ENCODE measurements around the gene KIF16B.

DNA sequence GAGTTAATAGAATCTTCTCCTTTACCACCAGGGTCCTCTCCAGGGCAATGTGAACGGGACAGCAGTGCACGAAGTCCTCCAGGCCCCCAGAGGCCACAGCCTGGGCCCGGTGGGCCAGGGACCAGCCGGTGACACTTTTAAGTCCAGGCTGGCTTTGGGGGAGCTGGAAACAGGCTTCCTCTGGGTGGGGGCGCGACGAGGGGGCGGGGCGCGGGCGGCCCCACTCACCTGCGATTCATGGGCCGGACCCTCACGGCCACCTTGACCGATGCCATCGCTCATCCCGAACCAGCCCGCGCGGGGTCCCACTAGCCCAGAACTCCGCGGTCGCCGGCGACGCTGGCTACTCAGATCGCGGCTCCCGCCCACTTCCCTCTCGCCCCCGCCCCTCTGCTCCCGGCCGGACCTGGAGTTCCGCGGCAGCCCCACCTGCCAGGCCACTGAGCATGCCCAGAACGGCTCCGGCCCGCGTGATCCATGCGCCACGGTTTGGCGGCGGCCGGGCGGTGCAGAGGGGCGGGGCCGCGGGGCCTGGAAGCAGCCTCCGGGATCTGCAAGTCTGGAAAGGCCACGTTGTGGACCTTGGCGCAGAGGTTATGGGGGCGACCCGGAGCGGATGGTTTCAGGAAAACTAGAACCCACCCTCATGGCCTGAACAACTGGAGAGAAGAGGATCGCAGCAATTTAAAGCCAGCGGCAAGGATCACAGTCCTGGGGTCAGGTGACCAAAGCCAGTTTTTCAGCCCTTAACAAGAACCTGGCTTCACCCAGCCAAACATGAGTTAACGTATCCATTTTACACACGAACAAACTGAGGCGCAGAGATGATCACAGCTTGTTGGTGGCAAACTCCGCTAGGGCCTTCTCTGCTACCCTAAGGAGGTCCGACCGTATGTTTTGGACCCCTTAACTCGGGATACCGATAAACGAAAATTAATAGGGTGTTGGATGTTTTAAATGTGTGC, at the start of gene KIF16B:
- TF ChIP-seq POLR2A (IDR thresholded peaks at IDR 0.05) (no peak), EP300 (IDR thresholded peaks at IDR 0.05) (no peak)

All from stomach (tissue), 4 donors.